ENCODE measurements around the gene EXOC6B. TPM values are rescaled to one million over a fixed set of nuclear protein-coding genes. Genes with fewer than 3 reads are reported as not detected.
"Not testable (repeated sequence)": the region's sequence is repeated elsewhere in the genome, so short reads cannot be mapped to it uniquely, and the experiment has no call there.

Gene EXOC6B
- total RNA-seq, 1 donor from 2014 or later: 24.1 TPM

- no peak for DNase-seq (ENCODE audit: low read depth, low spot score)
Measured at GRCh38 chr2:72612614-72613160, 213.1 kb downstream of the EXOC6B start.

GRCh38 chr2:72607189-72607588, 218.6 kb downstream of the EXOC6B start:
- DNase-seq (ENCODE audit: low read depth, low spot score): no peak

GRCh38 chr2:72605836-72606442, 219.9 kb downstream of the EXOC6B start:
- no peak for DNase-seq (ENCODE audit: low read depth, low spot score)

- DNase-seq (ENCODE audit: low read depth, low spot score): no peak
Measured at GRCh38 chr2:72604468-72604867, 221.4 kb downstream of the EXOC6B start.

- no peak for DNase-seq (ENCODE audit: low read depth, low spot score)
Measured at GRCh38 chr2:72603481-72603880, 222.4 kb downstream of the EXOC6B start.

GRCh38 chr2:72602711-72603110, 223.1 kb downstream of the EXOC6B start:
- no peak for DNase-seq (ENCODE audit: low read depth, low spot score)

GRCh38 chr2:72602095-72602494, 223.7 kb downstream of the EXOC6B start:
- DNase-seq (ENCODE audit: low read depth, low spot score): no peak

GRCh38 chr2:72583836-72584235, 242.0 kb downstream of the EXOC6B start:
- DNase-seq (ENCODE audit: low read depth, low spot score): not testable (repeated sequence)

- DNase-seq (ENCODE audit: low read depth, low spot score): no peak
Measured at GRCh38 chr2:72583376-72583775, 242.5 kb downstream of the EXOC6B start.

GRCh38 chr2:72581560-72582181, 244.2 kb downstream of the EXOC6B start:
- DNase-seq (ENCODE audit: low read depth, low spot score): no peak

- DNase-seq (ENCODE audit: low read depth, low spot score): peak; percentile 5
Measured at GRCh38 chr2:72579591-72580180, 246.1 kb downstream of the EXOC6B start.

- no peak for DNase-seq (ENCODE audit: low read depth, low spot score)
Measured at GRCh38 chr2:72576861-72577260, 249.0 kb downstream of the EXOC6B start.

GRCh38 chr2:72576459-72576858, 249.4 kb downstream of the EXOC6B start:
- no peak for DNase-seq (ENCODE audit: low read depth, low spot score)

GRCh38 chr2:72574886-72575285, 250.9 kb downstream of the EXOC6B start:
- DNase-seq (ENCODE audit: low read depth, low spot score): no peak

- no peak for DNase-seq (ENCODE audit: low read depth, low spot score)
Measured at GRCh38 chr2:72573232-72573631, 252.6 kb downstream of the EXOC6B start.

GRCh38 chr2:72572501-72572900, 253.3 kb downstream of the EXOC6B start:
- no peak for DNase-seq (ENCODE audit: low read depth, low spot score)

- DNase-seq (ENCODE audit: low read depth, low spot score): no peak
Measured at GRCh38 chr2:72570413-72570812, 255.4 kb downstream of the EXOC6B start.

- DNase-seq (ENCODE audit: low read depth, low spot score): peak; percentile 67
Measured at GRCh38 chr2:72562451-72563153, 263.2 kb downstream of the EXOC6B start.

- peak; percentile 39 for DNase-seq (ENCODE audit: low read depth, low spot score)
Measured at GRCh38 chr2:72561621-72562318, 264.1 kb downstream of the EXOC6B start.

- no peak for DNase-seq (ENCODE audit: low read depth, low spot score)
Measured at GRCh38 chr2:72555943-72556342, 269.9 kb downstream of the EXOC6B start.

GRCh38 chr2:72555363-72555762, 270.5 kb downstream of the EXOC6B start:
- DNase-seq (ENCODE audit: low read depth, low spot score): not testable (repeated sequence)
